Effector CD8-positive, alpha-beta T cell (primary cell): Measurements from ENCODE around the gene GNB2.
A peak's percentile ranks its signal among the peaks of the same experiment; 100 is the strongest.
"Not testable (repeated sequence)": the region's sequence is repeated elsewhere in the genome, so short reads cannot be mapped to it uniquely, and the experiment has no call there.

ENCODE experiments used
- DNase-seq: peaks from one replicate; lab custom pipeline; 2025; lab: John Stamatoyannopoulos, UW

GNB2 gene

DNA sequence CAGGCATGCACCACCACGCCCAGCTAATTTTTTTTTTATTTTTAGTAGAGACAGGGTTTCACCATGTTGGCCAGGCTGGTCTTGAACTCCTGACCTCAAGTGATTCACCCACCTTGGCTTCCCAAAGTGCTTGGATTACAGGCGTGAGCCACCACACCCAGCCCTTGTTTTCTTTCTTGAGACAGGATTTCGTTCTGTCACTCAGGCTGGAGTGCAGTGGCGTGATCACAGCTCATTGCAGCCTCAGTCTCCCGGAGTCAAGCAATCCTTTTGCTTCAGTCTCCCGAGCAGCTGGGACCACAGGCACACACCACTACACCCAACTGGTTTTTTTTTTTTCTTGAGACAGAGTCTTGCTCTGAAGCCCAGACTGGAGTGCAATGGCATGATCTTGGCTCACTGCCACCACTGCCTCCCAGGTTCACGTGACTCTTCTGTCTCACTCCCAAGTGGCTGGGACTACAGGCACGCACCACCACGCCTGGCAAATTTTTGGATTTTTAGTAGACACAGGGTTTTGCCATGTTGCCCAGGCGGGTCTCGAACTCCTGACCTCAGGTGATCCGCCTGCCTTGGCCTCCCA lies 11.3 kb upstream of the GNB2 start:
- DNase-seq = not testable (repeated sequence)

DNA sequence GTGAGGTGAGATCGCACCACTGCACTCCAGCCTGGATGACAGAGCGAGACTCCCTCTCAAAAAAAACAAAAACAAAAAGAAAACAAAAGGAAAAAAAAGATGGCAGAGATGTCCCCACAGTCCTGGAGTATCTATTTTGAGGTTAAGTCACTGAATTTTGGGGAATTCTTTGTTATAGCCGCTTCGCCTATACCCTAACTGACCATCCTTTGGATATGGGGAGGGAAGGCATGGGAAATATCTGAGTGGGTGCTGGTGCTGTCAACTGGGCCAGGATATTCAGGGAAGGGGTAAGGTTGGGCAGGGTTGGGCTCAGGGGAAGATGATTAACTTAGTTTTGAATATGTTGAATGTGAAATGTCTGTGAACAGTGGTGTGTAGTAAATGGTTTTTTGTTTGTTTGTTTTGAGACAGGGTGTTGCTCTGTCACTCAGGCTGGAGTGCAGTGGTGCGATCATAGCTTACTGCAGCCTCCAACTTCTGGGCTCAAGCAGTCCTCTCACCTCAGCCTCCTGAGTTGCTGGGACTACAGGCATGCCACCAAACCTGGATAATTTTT lies 8.3 kb upstream of the GNB2 start:
- DNase-seq = no peak

DNA sequence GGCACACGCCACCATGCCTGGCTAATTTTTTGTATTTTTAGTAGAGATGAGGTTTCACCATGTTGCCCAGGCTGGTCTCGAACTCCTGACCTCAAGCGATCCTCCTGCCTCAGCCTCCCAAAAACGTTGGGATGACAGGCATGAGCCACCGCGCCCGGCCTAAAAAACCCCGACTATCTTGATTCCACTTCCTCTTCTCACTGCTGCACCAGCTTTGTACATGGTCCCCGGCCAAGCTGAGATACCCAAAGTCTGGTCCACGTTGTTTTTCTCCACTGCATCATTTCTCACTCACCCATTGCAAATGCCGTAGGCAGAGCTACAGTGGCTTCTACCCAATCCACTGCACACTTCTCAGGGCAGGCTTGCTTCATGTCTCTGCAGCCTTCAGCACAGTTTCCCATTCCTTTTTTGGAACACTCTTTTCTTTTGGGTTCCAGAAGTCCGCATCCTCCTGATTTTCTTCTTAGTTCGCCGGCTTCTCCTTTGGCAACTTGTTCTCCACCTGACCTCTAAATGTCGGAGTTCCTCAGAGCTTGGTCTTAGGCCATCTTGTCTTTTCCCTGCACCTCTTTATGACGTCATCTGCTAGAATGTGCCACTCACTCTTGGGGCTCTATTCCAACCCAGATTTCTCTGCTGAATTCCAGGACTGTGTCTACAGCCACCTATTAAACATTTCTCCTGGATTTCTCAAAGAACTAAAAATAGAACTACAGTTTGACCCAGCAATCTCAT lies 6.0 kb upstream of the GNB2 start:
- no peak for DNase-seq

DNA sequence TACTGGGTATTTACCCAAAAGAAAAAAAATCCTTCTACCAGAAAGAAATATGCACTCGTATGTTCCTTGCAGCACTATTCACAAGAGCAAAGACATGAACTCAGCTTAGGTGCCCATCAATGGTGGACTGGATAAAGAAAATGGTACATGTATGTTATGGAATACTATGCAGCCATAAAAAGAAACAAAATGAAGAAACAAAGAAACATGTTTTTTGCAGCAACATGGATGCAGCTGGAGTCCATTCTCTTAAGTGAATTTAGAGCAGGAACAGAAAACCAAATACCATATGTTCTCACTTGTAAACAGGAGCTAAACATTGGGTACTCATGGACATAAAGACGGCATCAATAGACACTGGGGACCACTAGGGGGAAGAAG lies 5.5 kb upstream of the GNB2 start:
- DNase-seq = no peak

DNA sequence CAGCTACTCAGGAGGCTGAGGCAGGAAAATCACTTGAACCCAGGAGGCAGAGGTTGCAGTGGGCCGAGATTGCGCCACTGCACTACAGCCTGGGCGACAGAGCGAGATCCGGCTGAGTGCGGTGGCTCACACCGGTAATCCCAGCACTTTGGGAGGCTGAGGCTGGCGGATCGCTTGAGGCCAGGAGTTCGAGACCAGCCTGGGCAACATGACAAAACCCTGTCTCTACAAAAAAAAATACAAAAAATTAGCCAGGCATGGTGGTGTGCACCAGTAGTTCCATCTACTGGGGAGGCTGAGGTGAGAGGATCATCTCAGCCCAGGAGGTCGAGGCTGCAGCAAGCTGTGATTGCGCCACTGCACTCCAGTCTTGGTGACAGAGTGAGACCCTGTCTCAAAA lies 4.4 kb upstream of the GNB2 start:
- not testable (repeated sequence) for DNase-seq

DNA sequence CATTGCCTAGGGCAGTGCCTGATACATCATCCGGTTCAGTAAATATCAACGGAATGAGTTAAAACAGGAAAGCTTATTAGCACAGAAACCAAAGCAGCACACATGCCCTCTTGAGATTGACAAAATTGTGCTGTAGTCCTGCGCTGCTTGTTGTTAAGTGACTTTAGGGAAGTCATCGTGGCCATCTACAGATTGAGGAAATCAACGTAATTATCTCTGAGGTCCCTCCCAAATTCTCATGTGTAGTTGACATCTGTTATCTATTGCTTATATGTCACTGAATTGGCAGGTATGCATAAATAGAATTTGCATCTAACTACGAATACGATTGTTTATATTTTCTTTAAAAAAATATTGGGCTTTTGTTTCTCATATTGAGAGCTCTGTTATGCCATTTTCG lies 3.5 kb upstream of the GNB2 start:
- DNase-seq = no peak

DNA sequence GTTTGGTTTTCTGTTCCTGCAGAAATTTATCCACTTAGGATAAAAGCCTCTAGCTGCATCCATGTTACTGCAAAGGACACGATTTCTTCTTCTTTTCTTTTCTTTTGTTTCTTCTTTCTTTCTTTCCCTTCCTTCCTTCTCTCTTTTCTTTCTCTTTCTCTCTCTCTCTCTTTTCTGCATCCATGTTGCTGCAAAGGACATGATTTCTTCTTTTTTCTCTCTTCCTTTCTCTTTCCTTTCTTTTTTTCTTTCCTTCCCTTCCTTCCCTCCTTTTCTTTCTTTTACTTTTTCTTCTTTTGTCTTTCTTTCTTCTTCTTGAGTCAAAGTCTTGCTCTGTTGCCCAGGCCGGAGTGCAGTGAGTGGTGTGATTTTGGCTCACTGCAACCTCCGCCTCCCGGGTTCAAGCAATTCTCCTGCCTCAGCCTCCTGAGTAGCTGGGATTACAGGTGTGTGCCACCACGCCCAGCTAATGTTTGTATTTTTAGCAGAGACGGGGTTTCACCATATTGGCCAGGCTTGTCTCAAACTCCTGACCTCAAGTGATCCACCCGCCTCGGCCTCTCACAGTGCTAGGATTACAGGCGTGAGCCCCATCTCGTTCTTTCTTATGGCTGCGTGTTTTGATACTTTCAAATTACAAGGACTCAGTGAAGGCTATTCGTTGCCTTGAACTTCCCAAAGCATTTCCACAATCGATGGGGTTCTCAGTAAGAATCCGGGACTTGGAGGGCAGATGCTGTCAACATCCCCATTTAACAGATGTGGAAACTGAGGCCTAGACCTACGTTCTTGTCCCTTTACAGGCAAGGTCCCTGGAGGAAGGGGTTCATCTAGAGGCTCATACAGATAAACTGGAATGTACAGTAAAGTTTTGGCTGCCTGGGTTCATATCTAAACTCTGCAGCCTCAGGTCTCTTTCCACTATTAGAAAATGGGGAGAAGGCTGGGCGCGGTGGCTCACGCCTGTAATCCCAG lies 1.9 kb upstream of the GNB2 start:
- no peak for DNase-seq

DNA sequence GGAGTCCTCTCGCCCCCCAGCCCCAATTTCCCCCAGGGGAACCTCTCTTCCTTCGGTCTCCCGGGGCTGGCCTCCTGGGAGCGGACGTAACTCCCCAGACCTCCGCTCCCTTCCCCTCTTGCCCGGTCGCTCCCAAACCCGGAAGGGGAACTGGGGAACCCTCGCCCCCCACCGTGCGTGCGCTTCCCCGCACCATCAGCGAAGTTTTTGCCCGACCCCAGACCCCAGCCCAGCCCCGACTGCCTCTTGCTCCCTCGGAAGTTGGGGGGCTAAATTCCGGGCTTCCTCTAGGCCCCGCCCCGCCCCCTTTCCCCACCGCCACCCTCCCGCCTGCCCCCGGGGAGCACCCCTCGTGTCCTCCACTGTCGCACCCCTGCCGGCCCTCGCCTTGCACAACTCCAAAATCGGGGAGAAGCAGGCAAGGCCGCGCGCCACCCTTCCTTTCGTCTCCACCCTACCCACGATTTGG lies 436 bp downstream of the GNB2 start:
- peak; percentile 47 for DNase-seq

DNA sequence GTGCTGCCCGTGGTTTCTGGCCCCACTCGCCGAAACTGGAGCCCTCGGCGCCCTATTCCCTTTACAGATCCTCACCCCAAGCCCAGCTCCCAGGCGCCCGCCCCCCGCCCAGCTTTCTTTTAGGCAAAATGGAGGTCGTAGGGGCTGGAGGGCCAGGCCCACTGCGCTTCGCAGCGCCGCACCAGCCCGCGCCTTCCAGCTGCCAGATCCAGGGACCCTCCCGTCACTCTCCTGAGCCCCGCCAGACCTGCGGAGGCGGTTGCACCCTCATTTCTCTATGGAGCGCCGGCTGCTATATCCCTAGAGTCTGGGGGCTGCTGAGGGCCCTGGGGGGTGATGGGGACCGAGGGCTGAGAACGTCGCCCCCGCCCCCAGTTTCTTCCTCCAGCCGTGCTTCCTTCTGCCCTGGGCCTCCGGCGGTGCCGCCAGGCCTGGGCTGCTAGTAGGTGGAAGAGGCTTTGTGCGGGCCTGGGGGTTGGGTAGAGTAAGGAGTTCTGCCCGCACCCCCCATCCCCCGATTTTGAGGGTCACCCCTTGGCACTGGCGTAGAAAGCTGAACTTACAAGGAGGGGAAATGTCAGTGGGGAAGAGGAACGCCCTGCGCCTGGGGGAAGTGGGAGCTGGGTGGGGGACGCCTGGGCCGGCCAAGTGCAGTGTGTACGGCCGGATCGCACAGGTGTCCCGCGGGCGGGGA lies 1.0 kb downstream of the GNB2 start:
- DNase-seq = peak; percentile 14

DNA sequence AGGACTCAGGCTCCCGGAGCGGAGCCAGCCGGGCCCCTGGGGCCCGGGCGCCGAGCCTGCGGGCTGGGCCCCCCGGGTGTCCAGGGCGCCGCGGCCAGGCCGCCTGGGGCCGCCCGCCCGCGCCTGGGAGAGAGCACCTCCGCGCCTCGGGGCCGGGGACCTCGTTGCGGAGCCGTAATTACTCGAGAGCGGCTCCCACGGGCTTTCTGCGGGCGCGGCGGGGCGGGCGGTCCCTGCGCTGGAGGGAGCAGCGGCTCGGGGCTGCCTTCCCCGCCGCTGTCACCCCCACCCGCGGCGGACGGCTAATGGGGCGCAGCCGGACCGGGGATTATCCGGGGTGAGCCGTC lies 1.5 kb downstream of the GNB2 start:
- no peak for DNase-seq

DNA sequence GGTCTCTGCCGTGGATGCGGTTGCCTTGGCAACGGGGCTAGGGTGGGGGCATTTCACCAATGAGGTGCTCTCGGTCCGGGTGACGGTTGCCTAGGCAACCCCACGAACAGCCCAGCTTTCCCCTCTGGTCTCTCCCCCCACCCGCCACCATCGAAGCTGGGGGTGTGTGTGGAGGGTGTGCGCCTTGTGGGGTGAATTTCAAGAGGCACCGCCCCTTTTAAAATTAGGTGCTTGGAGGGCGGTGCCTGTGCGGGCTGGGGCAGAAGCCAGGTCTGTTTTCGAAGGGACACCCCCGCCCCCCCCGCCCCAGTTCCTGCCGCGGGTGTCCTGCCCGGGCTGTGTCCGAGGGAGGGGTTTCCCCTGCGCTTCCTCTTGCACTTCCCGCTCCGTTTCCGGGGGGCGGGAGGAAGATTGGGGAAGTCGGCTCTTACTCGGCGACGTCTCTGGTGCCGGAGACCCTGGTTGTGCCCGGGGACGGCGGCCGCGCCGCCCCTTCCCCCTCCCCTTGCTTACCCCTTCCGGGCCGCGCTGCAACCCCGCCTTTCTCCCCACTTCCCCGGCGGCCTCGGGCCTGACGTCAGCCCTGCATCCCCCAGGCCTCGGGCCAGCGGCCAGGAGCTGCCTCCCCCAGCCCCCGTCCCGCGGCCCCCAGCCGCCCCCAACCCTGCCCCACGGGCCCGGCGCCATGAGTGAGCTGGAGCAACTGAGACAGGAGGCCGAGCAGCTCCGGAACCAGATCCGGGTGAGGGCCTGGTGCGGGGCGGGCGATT lies 2.2 kb downstream of the GNB2 start:
- DNase-seq = peak; percentile 92

DNA sequence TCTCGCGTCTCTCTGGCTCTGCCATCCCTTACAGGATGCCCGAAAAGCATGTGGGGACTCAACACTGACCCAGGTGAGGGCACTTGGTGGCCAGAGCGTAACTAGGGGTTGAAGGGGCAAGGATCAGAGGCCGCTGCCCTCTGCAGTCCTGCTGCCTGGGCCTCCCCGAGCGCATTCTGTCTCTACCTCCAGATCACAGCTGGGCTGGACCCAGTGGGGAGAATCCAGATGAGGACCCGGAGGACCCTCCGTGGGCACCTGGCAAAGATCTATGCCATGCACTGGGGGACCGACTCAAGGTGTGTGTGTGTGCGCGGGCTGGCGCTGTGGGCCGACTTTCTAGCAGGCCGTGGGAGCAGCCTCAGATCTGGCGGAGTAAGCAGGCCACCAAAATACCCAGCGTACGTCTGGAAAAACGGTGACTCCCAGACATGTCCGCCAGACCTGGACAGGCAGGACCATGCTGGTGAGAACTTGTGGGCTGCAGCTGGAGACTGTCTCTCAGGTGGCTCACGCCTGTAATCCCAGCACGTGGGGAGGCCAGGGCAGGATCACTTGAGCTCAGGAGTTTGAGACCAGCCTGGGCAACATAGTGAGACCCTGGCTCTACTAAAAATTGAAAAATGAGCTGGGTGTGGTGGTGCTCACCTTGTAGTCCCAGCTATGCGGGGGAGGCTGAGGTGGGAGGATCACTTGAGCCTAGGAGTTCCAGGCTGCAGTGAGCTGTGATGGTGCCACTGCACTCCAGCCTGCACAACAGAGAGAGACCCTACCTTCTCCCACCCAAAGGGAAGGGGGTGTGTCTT lies 3.2 kb downstream of the GNB2 start:
- peak; percentile 14 for DNase-seq

DNA sequence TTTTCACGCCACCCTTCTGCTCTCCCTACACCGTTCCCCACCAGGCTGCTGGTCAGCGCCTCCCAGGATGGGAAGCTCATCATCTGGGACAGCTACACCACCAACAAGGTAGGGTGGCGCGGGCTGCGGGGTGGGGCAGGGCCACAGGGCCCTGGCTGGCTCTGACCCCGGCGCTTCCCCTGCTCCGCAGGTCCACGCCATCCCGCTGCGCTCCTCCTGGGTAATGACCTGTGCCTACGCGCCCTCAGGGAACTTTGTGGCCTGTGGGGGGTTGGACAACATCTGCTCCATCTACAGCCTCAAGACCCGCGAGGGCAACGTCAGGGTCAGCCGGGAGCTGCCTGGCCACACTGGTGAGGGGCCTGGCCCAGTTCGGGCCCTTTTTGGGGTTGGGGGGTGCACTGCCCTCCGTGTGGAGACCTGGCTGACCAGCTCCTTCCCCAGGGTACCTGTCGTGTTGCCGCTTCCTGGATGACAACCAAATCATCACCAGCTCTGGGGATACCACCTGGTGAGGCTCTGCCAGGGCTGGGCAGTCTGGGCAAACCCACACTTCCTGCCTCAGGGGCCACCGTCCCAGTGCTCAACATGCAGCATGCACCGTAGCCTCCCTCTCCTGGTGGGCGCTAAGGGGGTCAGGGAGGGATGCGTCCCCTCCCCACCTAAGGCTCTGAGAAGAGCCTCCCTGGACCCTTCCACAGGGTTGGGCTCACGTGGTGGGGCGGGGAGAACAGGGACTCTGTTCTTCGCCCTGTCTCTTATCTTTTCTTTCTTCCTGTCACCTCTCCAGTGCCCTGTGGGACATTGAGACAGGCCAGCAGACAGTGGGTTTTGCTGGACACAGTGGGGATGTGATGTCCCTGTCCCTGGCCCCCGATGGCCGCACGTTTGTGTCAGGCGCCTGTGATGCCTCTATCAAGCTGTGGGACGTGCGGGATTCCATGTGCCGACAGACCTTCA lies 4.0 kb downstream of the GNB2 start:
- DNase-seq = no peak

DNA sequence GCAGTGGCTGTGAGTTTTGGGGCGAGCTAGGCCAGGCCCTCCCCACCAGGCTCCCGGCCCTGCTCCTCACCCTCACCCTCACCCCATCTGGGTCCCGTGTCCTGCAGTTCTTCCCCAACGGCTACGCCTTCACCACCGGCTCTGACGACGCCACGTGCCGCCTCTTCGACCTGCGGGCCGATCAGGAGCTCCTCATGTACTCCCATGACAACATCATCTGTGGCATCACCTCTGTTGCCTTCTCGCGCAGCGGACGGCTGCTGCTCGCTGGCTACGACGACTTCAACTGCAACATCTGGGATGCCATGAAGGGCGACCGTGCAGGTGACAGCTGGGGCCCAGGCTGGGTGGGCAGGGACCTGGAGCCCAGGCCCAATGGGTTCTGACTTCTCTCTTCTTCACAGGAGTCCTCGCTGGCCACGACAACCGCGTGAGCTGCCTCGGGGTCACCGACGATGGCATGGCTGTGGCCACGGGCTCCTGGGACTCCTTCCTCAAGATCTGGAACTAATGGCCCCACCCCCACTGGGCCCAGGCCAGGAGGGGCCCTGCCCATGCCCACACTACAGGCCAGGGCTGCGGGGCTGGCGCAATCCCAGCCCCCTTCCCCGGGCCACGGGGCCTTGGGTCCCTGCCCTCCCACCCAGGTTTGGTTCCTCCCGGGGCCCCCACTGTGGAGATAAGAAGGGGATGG lies 4.9 kb downstream of the GNB2 start:
- DNase-seq = no peak

DNA sequence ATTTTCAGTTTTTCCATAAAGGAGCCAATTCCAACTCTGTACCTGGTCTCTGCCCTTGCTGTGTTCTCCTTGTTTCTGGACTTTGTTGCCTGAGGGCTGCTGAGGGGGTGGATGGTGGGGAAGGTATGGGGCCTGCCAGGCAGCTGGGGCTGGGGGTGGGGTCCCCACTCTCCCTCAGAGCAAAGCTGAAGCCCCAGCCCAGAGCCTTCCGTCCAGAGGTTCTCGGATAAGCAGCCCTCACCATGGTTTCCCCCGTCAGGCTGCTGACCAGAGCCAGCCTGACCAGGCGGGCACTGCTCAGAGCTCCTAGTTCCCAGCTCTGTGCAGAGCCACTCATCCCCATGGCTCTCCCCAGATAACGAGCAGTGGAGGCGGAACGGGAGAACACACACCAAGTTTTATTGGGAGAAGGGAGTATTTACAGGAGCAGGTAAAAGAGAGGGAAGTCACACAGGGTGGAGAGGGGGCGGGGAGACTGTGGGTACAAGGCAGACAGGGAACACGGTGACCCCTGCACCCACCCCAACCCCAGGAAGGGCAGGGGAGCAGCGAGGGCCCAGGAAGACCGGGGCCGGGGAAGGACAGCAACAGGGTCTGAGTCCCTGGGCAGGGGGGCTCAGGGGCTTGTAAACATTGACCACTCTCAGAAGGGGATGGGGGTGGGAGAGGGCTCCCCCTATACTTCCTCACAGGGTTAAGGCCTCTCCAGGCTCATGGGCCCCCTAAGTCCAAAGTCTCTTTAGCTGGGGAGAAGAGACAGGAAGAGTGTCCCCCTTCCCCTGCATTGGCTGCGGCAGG lies 5.8 kb downstream of the GNB2 start:
- DNase-seq = no peak

DNA sequence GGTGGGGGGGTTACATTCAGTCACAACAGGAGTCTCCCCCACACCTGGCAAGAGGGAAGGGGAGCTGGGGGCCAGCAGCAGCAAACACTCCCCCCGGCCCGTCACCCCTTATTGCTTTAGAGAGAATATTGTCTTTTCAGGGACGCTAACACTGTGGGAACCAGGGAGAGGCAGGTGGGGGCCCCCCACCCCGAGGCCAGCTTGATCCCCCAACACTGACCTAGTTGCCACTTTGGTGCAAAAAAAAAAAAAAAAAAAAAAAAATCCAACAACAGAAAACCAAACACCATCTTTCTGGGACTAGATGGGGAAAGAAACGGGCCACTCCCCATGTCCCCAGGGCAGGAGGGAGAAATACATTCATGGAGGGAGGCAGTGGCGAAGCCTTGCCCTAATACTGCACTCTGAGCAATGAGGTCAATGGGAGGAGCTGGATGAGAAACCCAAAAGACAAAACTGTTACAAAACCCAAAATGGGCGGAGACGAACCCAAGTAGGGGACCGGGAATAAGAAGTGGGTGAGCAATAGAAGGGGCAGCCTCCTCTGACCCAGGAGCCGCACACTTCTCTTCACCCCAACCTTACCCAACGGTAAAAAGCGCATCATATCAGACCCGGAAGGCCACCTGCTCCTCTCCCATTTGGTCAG lies 6.5 kb downstream of the GNB2 start:
- no peak for DNase-seq
